GM23338 (cell line): ENCODE results near the gene ENPP7. TPM values are rescaled to one million over a fixed set of nuclear protein-coding genes. Genes with fewer than 3 reads are reported as not detected.

ENCODE experiments used
- ATAC-seq: fragments of 200-7000 bp; cut with Tn5 transposase; 3 replicates; pipeline ENCODE4 v1.9.1; 2020
- DNase-seq: peaks from one replicate; pipeline ENCODE4 v3.0.0-alpha.2; 2015; ENCODE audit warnings: low spot score
- H2AFZ ChIP-seq: fragments of 200-600 bp; sonication (generic); 2 replicates; pipeline ENCODE4 v1.8.0; 2016; ENCODE audit warnings: antibody characterized with exemption, mild to moderate bottlenecking, moderate library complexity
- H3F3A ChIP-seq: fragments of 200-600 bp; sonication (generic); replicated peaks from 2 replicates; pipeline ENCODE4 v1.8.0; 2017; ENCODE audit warnings: antibody characterized with exemption, mixed run types, low read depth
- H3K27ac ChIP-seq: fragments of 200-600 bp; sonication (generic); 2 replicates; pipeline ENCODE4 v1.6.1; 2016; ENCODE audit warnings: low read depth
- H3K27me3 ChIP-seq: fragments of 200-600 bp; sonication (generic); 2 replicates; pipeline ENCODE4 v1.8.0; 2016; ENCODE audit warnings: mild to moderate bottlenecking, mixed run types, moderate library complexity; ENCODE audit not compliant: insufficient read depth
- H3K36me3 ChIP-seq: fragments of 200-600 bp; sonication (generic); 2 replicates; pipeline ENCODE4 v1.8.0; 2016; ENCODE audit warnings: mild to moderate bottlenecking; ENCODE audit not compliant: insufficient read depth
- H3K4me1 ChIP-seq: fragments of 200-600 bp; sonication (generic); 2 replicates; pipeline ENCODE4 v1.8.0; 2016; ENCODE audit warnings: mild to moderate bottlenecking, moderate library complexity; ENCODE audit not compliant: insufficient read depth
- H3K4me2 ChIP-seq: fragments of 200-600 bp; sonication (generic); 2 replicates; pipeline ENCODE4 v1.7.1; 2017; ENCODE audit warnings: mixed run types
- H3K4me3 ChIP-seq: fragments of 200-600 bp; sonication (generic); 2 replicates; pipeline ENCODE4 v1.6.1; 2016; ENCODE audit warnings: mixed run types
- H3K79me2 ChIP-seq: fragments of 200-600 bp; sonication (generic); replicated peaks from 2 replicates; pipeline ENCODE4 v1.8.0; 2017; ENCODE audit warnings: mild to moderate bottlenecking; ENCODE audit not compliant: insufficient read depth
- H3K9me2 ChIP-seq: fragments of 200-600 bp; sonication (generic); 2 replicates; pipeline ENCODE4 v1.8.0; 2017; ENCODE audit not compliant: insufficient read depth
- H4K20me1 ChIP-seq: fragments of 200-600 bp; sonication (generic); replicated peaks from 2 replicates; pipeline ENCODE4 v1.8.0; 2017; ENCODE audit warnings: mild to moderate bottlenecking; ENCODE audit not compliant: insufficient read depth
- H3K27ac Mint-ChIP-seq: 2 replicates; pipeline ENCODE4 v1.8.0; 2020; ENCODE audit warnings: inconsistent platforms, mild to moderate bottlenecking, moderate library complexity, mixed read lengths
- H3K27me3 Mint-ChIP-seq: 3 replicates; pipeline ENCODE4 v1.8.0; 2022; ENCODE audit warnings: low read depth, mild to moderate bottlenecking, moderate library complexity, mixed read lengths, inconsistent platforms; ENCODE audit not compliant: insufficient read depth, poor library complexity
- H3K36me3 Mint-ChIP-seq: 3 replicates; pipeline ENCODE4 v1.8.0; 2021; ENCODE audit warnings: low read depth, mild to moderate bottlenecking, inconsistent platforms, moderate library complexity, mixed read lengths
- H3K4me1 Mint-ChIP-seq: 3 replicates; pipeline ENCODE4 v1.8.0; 2020; ENCODE audit warnings: mild to moderate bottlenecking, inconsistent platforms, mixed read lengths
- H3K4me3 Mint-ChIP-seq: 3 replicates; pipeline ENCODE4 v1.8.0; 2021; ENCODE audit warnings: moderate library complexity, mild to moderate bottlenecking, inconsistent platforms, mixed read lengths
- H3K9me3 Mint-ChIP-seq: 3 replicates; pipeline ENCODE4 v1.8.0; 2020; ENCODE audit warnings: moderate library complexity, mild to moderate bottlenecking, inconsistent platforms, mixed read lengths
- ZNF331 ChIP-seq: fragments of 250-450 bp; sonication (Bioruptor Pico); IDR thresholded peaks from 2 replicates; pipeline ENCODE4 v1.5.0; 2020; ENCODE audit warnings: low read depth, mild to moderate bottlenecking, moderate library complexity
- polyA plus RNA-seq: library from polyadenylated mRNA; unstranded; fragments of >200 nt; fragmentation: Nextera tagmentation; extraction: Ambion mirVana; gene quantifications from 2 replicates; pipeline ENCODE4 v1.2.1, GENCODE V29; 2016
- total RNA-seq: library from RNA; depleted of rRNA; stranded (reverse); fragments of >200 nt; shearing (Covaris generic); gene quantifications from 2 replicates; pipeline ENCODE4 v1.2.3, GENCODE V29; 2014
- TF ChIP-seq, protein P1 (sequence below): fragments of 250-450 bp; sonication (Bioruptor Pico); IDR thresholded peaks from 2 replicates; pipeline ENCODE4 v1.5.0; 2020; ENCODE audit warnings: mild to moderate bottlenecking, moderate library complexity

The ENPP7 gene
- total and polyA plus RNA-seq, 2 experiments from 2014 or later = not detected

DNA sequence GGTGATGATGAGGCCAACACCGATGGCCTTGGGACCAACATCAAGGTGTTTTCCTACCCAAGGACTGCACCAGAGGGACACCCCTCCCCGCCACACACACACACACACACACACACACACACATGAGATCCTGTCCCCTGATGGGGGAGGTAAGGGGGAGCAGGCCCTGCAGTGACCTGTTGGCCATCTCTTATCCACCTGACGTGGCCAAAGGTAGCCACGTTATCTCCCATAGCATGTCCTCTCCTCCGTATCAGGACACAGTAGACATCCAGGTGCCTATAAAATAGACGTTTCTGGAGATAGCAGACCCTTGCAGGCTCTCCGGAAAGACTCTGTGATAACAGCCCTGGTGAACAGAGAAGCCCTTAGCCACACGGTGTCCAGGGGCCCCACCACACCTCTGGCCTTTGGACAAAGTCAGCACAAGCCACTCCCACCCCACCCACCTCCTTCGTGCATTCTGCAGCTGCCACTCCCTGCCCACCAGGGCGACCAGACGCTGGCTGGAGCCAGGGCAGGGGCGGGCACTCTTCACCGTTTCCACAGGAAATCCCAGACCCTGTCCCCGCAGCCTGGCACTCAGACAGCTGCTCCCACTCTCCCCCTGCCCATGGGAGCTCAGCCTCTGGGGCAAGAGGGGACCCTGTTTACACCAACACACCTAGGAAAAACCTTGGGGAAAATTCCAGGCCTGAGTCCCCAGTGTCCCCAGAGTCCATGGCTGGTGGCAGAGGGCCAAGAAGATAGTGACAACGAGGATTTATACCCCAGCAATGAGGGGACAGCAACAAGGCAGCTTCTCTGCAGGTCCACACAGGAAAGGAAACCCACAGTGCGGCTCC, 15.4 kb upstream of the ENPP7 start (continued):
- TF ChIP-seq, protein P1, sequence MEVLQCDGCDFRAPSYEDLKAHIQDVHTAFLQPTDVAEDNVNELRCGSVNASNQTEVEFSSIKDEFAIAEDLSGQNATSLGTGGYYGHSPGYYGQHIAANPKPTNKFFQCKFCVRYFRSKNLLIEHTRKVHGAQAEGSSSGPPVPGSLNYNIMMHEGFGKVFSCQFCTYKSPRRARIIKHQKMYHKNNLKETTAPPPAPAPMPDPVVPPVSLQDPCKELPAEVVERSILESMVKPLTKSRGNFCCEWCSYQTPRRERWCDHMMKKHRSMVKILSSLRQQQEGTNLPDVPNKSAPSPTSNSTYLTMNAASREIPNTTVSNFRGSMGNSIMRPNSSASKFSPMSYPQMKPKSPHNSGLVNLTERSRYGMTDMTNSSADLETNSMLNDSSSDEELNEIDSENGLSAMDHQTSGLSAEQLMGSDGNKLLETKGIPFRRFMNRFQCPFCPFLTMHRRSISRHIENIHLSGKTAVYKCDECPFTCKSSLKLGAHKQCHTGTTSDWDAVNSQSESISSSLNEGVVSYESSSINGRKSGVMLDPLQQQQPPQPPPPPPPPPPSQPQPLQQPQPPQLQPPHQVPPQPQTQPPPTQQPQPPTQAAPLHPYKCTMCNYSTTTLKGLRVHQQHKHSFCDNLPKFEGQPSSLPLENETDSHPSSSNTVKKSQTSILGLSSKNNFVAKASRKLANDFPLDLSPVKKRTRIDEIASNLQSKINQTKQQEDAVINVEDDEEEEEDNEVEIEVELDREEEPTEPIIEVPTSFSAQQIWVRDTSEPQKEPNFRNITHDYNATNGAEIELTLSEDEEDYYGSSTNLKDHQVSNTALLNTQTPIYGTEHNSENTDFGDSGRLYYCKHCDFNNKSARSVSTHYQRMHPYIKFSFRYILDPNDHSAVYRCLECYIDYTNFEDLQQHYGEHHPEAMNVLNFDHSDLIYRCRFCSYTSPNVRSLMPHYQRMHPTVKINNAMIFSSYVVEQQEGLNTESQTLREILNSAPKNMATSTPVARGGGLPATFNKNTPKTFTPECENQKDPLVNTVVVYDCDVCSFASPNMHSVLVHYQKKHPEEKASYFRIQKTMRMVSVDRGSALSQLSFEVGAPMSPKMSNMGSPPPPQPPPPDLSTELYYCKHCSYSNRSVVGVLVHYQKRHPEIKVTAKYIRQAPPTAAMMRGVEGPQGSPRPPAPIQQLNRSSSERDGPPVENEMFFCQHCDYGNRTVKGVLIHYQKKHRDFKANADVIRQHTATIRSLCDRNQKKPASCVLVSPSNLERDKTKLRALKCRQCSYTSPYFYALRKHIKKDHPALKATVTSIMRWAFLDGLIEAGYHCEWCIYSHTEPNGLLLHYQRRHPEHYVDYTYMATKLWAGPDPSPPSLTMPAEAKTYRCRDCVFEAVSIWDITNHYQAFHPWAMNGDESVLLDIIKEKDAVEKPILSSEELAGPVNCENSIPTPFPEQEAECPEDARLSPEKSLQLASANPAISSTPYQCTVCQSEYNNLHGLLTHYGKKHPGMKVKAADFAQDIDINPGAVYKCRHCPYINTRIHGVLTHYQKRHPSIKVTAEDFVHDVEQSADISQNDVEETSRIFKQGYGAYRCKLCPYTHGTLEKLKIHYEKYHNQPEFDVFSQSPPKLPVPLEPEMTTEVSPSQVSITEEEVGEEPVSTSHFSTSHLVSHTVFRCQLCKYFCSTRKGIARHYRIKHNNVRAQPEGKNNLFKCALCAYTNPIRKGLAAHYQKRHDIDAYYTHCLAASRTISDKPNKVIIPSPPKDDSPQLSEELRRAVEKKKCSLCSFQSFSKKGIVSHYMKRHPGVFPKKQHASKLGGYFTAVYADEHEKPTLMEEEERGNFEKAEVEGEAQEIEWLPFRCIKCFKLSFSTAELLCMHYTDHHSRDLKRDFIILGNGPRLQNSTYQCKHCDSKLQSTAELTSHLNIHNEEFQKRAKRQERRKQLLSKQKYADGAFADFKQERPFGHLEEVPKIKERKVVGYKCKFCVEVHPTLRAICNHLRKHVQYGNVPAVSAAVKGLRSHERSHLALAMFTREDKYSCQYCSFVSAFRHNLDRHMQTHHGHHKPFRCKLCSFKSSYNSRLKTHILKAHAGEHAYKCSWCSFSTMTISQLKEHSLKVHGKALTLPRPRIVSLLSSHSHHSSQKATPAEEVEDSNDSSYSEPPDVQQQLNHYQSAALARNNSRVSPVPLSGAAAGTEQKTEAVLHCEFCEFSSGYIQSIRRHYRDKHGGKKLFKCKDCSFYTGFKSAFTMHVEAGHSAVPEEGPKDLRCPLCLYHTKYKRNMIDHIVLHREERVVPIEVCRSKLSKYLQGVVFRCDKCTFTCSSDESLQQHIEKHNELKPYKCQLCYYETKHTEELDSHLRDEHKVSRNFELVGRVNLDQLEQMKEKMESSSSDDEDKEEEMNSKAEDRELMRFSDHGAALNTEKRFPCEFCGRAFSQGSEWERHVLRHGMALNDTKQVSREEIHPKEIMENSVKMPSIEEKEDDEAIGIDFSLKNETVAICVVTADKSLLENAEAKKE (CRISPR knock-in tag) = no peak

DNA sequence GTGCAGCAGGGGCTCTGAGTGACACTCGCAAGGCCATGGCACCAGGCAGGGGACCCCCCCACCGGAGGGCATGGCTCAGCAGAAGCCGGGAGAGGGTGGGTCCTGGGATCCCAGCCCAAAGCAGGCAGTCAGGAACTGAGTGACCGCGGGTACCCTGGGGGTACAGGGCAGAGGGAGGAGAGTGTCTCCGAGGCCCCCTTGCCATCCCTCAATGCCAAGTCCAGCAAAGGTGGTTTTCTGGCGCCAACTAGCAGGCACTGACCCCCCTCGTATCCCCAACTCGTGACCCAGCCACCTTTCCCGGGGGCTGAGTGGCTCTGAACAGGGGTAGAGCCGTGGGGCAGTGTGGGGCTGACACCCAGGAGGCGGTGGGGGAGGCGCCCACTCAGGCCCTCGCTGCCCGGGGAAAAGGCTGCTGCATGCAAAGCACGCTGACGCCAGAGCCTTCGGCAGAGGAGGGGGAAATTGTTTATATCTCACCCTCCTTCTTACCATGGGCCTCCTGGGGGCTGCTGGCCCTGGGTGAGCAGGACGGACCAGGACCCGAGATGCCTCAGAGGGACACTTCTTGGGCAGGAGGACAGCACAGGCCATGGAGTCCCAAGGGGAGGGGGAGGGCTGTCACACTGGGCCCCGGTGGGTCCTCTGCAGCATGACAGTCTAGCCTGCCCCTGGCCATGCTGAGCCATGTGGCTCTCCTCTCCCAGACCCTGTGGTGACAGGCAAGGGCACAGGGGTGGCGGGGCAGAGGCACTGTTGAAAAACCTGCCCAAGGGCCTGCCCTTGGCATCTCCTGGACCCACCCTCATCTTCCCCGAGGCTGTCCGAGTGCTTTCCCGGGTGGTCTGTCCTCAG, 14.6 kb upstream of the ENPP7 start:
- Histone ChIP-seq H3K4me2 (no peak overlapping the region), H3K36me3 (no peaks in the 10 kb centered on the region), H3K4me1 (no peaks in the 10 kb centered on the region), H3K79me2 (no peaks in the 10 kb centered on the region), H3F3A (no peaks in the 10 kb centered on the region), H3K27ac (no peak overlapping the region), H3K4me3 (no peak overlapping the region), H3K27me3 (no peaks in the 10 kb centered on the region), H3K9me2 (no peaks in the 10 kb centered on the region), H2AFZ (no peak overlapping the region), H4K20me1 (no peaks in the 10 kb centered on the region)
- no peak for TF ChIP-seq ZNF331
- DNase-seq (no peak), ATAC-seq (no peak)
- Mint-ChIP-seq H3K9me3 (peaks cover 6% of the 10 kb centered on the region; the same call in 1 of the 3 replicates), H3K4me1 (no peaks in the 10 kb centered on the region; the same call in 2 of the 3 replicates), H3K36me3 (no peaks in the 10 kb centered on the region), H3K4me3 (no peak overlapping the region), H3K27ac (no peak overlapping the region), H3K27me3 (peaks cover 10% of the 10 kb centered on the region)
